ENCODE measurements around the gene PNPLA8. TPM values are rescaled to one million over a fixed set of nuclear protein-coding genes. Genes with fewer than 3 reads are reported as not detected.
A peak's percentile ranks its signal among the peaks of the same experiment; 100 is the strongest.
"Not testable (repeated sequence)": the region's sequence is repeated elsewhere in the genome, so short reads cannot be mapped to it uniquely, and the experiment has no call there.

The PNPLA8 gene
- total and polyA plus RNA-seq, 2 donors, result 28.2 to 32.1 TPM

GRCh38 chr7:108561047-108561619 is 35.2 kb upstream of the PNPLA8 start:
- Histone ChIP-seq H3K4me1 (ENCODE audit: control insufficient read depth in 2 of 2, insufficient read depth in 2 of 2, low read length in 2 of 2) (no peaks in the 10 kb centered on the region), H3K27me3 (ENCODE audit: control insufficient read depth in 2 of 2, insufficient read depth in 1 of 2, low read length in 1 of 2) (no peaks in the 10 kb centered on the region), H3K27ac (ENCODE audit: low read depth in 1 of 2, low read length in 1 of 2) (no peak overlapping the region), H3K9me3 (ENCODE audit: control insufficient read depth in 2 of 2, insufficient read depth in 1 of 2, low read length in 1 of 2) (peaks cover 0 to 8% of the 10 kb centered on the region in 2 donors), H3K36me3 (ENCODE audit: control insufficient read depth in 2 of 2, insufficient read depth in 2 of 2, low read length in 1 of 2) (peaks cover 0 to 4% of the 10 kb centered on the region in 2 donors), H3K4me3 (ENCODE audit: low read length in 2 of 2) (no peak overlapping the region)
- peak in 1 of 9 donors; percentile 9 for DNase-seq (ENCODE audit: low read depth in 6 of 9, low spot score in 9 of 9)
- 98% methylated on average over 4 of the region's 4 CpGs for WGBS

DNA sequence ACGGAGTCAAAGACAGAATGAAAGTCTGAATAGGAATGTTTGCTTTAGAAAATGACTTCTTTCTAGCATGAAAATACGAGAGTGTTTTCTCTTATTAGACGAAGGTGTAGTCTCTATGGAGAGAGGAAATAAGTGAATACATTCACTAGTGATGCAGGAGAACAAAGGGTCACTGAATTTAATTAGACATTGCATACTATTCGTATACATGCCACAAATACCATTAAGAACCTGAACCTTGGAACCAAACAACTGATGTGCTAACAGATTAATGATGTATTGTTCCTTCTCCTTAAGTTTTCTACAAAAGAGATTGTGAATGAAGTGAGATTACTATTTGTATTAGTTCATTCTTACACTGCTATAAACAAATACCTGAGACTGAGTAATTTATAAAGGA is 33.3 kb upstream of the PNPLA8 start:
- 98% methylated on average over 4 of the region's 4 CpGs for WGBS
- Histone ChIP-seq H3K27me3 (ENCODE audit: control insufficient read depth in 2 of 2, insufficient read depth in 1 of 2, low read length in 1 of 2) (no peaks in the 10 kb centered on the region), H3K27ac (ENCODE audit: low read depth in 1 of 2, low read length in 1 of 2) (no peak overlapping the region), H3K36me3 (ENCODE audit: control insufficient read depth in 2 of 2, insufficient read depth in 2 of 2, low read length in 1 of 2) (peaks cover 0 to 4% of the 10 kb centered on the region in 2 donors), H3K4me3 (ENCODE audit: low read length in 2 of 2) (no peak overlapping the region), H3K4me1 (ENCODE audit: control insufficient read depth in 2 of 2, insufficient read depth in 2 of 2, low read length in 2 of 2) (no peaks in the 10 kb centered on the region), H3K9me3 (ENCODE audit: control insufficient read depth in 2 of 2, insufficient read depth in 1 of 2, low read length in 1 of 2) (peaks cover 0 to 8% of the 10 kb centered on the region in 2 donors)
- no peak for DNase-seq (ENCODE audit: low read depth in 6 of 9, low spot score in 9 of 9)

DNA sequence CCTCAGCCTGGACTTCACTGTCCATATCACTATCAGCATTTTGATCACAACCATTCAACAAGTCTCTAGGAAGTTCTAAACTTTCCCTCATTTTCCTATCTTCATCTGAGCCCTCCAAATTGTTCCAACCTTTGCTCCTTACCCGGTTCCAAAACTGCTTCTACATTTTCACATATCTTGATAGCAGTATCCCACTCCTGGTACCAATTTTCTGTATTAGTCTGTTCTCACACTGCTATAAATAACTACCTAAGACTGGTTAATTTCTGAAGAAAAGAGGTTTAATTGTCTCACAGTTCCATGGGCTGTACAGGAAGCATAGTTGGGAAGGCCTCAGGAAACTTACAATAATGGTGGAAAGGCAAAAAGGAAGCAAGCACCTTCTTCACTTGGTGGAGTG is 31.7 kb upstream of the PNPLA8 start:
- H3K27ac ChIP-seq (ENCODE audit: low read depth in 1 of 2, low read length in 1 of 2), result no peak overlapping the region
- H3K9me3 ChIP-seq (ENCODE audit: control insufficient read depth in 2 of 2, insufficient read depth in 1 of 2, low read length in 1 of 2), result peaks cover 0 to 8% of the 10 kb centered on the region in 2 donors
- 97% methylated on average over 1 of the region's 1 CpG for WGBS
- H3K27me3 ChIP-seq (ENCODE audit: control insufficient read depth in 2 of 2, insufficient read depth in 1 of 2, low read length in 1 of 2), result no peaks in the 10 kb centered on the region
- H3K4me3 ChIP-seq (ENCODE audit: low read length in 2 of 2), result no peak overlapping the region
- H3K36me3 ChIP-seq (ENCODE audit: control insufficient read depth in 2 of 2, insufficient read depth in 2 of 2, low read length in 1 of 2), result peaks cover 0 to 4% of the 10 kb centered on the region in 2 donors
- no peak for DNase-seq (ENCODE audit: low read depth in 6 of 9, low spot score in 9 of 9)
- no peaks in the 10 kb centered on the region for H3K4me1 ChIP-seq (ENCODE audit: control insufficient read depth in 2 of 2, insufficient read depth in 2 of 2, low read length in 2 of 2)

DNA sequence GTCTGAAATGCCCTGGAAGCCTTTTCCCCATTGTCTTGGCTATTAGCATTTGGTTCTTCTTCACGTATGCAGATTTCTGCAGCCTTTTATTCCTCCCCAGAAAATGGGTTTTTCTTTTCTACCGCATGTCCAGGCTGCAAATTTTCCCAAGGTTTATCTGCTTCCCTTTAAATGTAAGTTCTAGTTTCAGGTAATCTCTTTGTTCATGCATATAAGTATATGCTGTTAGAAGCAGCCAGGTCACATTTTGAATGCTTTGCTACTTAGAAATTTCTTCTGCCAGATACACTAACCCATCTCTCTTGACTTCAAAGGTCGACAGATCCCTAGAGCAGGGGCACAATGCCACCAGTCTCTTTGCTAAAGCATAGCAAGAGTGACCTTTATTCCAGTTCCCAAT is 31.3 kb upstream of the PNPLA8 start:
- no peaks in the 10 kb centered on the region for H3K27me3 ChIP-seq (ENCODE audit: control insufficient read depth in 2 of 2, insufficient read depth in 1 of 2, low read length in 1 of 2)
- H3K27ac ChIP-seq (ENCODE audit: low read depth in 1 of 2, low read length in 1 of 2), result no peak overlapping the region
- peaks cover 0 to 8% of the 10 kb centered on the region in 2 donors for H3K9me3 ChIP-seq (ENCODE audit: control insufficient read depth in 2 of 2, insufficient read depth in 1 of 2, low read length in 1 of 2)
- no peak overlapping the region for H3K4me3 ChIP-seq (ENCODE audit: low read length in 2 of 2)
- H3K4me1 ChIP-seq (ENCODE audit: control insufficient read depth in 2 of 2, insufficient read depth in 2 of 2, low read length in 2 of 2), result no peaks in the 10 kb centered on the region
- peaks cover 0 to 4% of the 10 kb centered on the region in 2 donors for H3K36me3 ChIP-seq (ENCODE audit: control insufficient read depth in 2 of 2, insufficient read depth in 2 of 2, low read length in 1 of 2)
- DNase-seq (ENCODE audit: low read depth in 6 of 9, low spot score in 9 of 9), result no peak
- WGBS, result 98% methylated on average over 3 of the region's 3 CpGs

GRCh38 chr7:108556665-108557064 is 30.7 kb upstream of the PNPLA8 start:
- H3K4me1 ChIP-seq (ENCODE audit: control insufficient read depth in 2 of 2, insufficient read depth in 2 of 2, low read length in 2 of 2); H3K36me3 ChIP-seq (ENCODE audit: control insufficient read depth in 2 of 2, insufficient read depth in 2 of 2, low read length in 1 of 2); DNase-seq (ENCODE audit: low read depth in 6 of 9, low spot score in 9 of 9); H3K27me3 ChIP-seq (ENCODE audit: control insufficient read depth in 2 of 2, insufficient read depth in 1 of 2, low read length in 1 of 2); H3K4me3 ChIP-seq (ENCODE audit: low read length in 2 of 2); H3K9me3 ChIP-seq (ENCODE audit: control insufficient read depth in 2 of 2, insufficient read depth in 1 of 2, low read length in 1 of 2); H3K27ac ChIP-seq (ENCODE audit: low read depth in 1 of 2, low read length in 1 of 2): not testable (repeated sequence)

- WGBS, result 98% methylated on average over 2 of the region's 2 CpGs
- not testable (repeated sequence) for H3K4me3 ChIP-seq (ENCODE audit: low read length in 2 of 2); H3K9me3 ChIP-seq (ENCODE audit: control insufficient read depth in 2 of 2, insufficient read depth in 1 of 2, low read length in 1 of 2)
These were observed 22.4 kb upstream of the PNPLA8 start for GRCh38 chr7:108548141-108548896.

DNA sequence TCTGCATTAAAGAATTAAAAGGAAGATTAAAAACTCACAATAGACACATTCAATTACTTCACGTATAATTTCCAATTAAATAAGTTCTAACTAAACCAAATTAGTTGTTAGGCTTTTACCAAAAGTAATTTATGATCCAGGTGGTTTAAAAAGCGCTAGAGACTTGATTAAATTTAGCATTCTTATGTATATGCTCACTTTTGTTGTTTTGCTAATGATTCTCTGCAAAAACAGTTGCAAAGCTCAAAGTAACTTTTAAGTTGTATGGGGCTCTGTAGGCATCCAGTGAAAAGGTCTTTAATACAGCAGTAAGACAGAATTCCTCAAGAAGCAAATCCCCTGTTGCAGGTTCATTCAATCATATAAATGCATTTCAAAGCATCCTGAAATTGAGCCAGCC is 15.5 kb upstream of the PNPLA8 start:
- WGBS, result 95% methylated on average over 2 of the region's 2 CpGs
- Histone ChIP-seq H3K4me3 (ENCODE audit: low read length in 2 of 2) (no peak overlapping the region), H3K4me1 (ENCODE audit: control insufficient read depth in 2 of 2, insufficient read depth in 2 of 2, low read length in 2 of 2) (no peaks in the 10 kb centered on the region), H3K27me3 (ENCODE audit: control insufficient read depth in 2 of 2, insufficient read depth in 1 of 2, low read length in 1 of 2) (no peaks in the 10 kb centered on the region), H3K9me3 (ENCODE audit: control insufficient read depth in 2 of 2, insufficient read depth in 1 of 2, low read length in 1 of 2) (no peaks in the 10 kb centered on the region), H3K36me3 (ENCODE audit: control insufficient read depth in 2 of 2, insufficient read depth in 2 of 2, low read length in 1 of 2) (no peaks in the 10 kb centered on the region), H3K27ac (ENCODE audit: low read depth in 1 of 2, low read length in 1 of 2) (no peak overlapping the region)
- no peak for DNase-seq (ENCODE audit: low read depth in 6 of 9, low spot score in 9 of 9)

More at GRCh38 chr7:108548141-108548896, 22.4 kb upstream of the PNPLA8 start:
- not testable (repeated sequence) for H3K4me1 ChIP-seq (ENCODE audit: control insufficient read depth in 2 of 2, insufficient read depth in 2 of 2, low read length in 2 of 2); H3K27me3 ChIP-seq (ENCODE audit: control insufficient read depth in 2 of 2, insufficient read depth in 1 of 2, low read length in 1 of 2); DNase-seq (ENCODE audit: low read depth in 6 of 9, low spot score in 9 of 9); H3K36me3 ChIP-seq (ENCODE audit: control insufficient read depth in 2 of 2, insufficient read depth in 2 of 2, low read length in 1 of 2); H3K27ac ChIP-seq (ENCODE audit: low read depth in 1 of 2, low read length in 1 of 2)

DNA sequence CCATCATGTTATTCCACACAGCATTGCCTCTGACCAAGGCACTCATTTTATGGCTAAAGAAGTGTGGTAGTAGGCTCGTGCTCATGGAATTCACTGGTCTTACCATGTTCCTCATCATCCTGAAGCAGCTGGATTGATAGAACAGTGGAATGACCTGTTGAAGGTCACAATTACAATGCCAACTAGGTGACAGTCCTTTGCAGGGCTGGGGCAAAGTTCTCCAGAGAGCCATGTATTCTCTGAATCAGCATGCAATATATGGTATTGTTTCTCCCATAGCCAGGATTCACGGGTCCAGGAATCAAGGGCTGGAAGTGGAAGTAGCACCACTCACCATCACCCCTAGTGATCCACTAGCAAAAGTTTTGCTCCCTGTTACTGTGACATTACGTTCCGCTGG is 12.8 kb upstream of the PNPLA8 start:
- 97% methylated on average over 4 of the region's 4 CpGs for WGBS
- not testable (repeated sequence) for H3K4me1 ChIP-seq (ENCODE audit: control insufficient read depth in 2 of 2, insufficient read depth in 2 of 2, low read length in 2 of 2); DNase-seq (ENCODE audit: low read depth in 6 of 9, low spot score in 9 of 9); H3K36me3 ChIP-seq (ENCODE audit: control insufficient read depth in 2 of 2, insufficient read depth in 2 of 2, low read length in 1 of 2); H3K4me3 ChIP-seq (ENCODE audit: low read length in 2 of 2); H3K9me3 ChIP-seq (ENCODE audit: control insufficient read depth in 2 of 2, insufficient read depth in 1 of 2, low read length in 1 of 2); H3K27me3 ChIP-seq (ENCODE audit: control insufficient read depth in 2 of 2, insufficient read depth in 1 of 2, low read length in 1 of 2); H3K27ac ChIP-seq (ENCODE audit: low read depth in 1 of 2, low read length in 1 of 2)

DNA sequence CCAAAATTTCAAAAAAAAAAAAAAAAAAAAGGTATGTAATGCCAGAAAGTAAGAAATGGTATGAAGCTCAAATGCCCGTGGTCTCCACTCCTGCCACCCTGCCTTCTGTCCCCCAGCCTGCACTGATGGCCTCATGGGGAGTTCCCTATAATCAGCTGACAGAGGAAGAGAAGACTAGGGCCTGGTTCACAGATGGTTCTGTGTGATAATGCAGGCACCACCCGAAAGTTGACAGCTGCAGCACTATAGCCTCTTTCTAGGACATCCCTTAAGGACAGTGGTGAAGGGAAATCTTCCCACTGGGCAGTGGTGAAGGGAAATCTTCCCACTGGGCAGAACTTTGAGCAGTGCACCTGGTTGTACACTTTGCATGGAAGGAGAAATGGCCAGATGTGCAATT is 12.3 kb upstream of the PNPLA8 start:
- not testable (repeated sequence) for H3K27me3 ChIP-seq (ENCODE audit: control insufficient read depth in 2 of 2, insufficient read depth in 1 of 2, low read length in 1 of 2); H3K4me3 ChIP-seq (ENCODE audit: low read length in 2 of 2); DNase-seq (ENCODE audit: low read depth in 6 of 9, low spot score in 9 of 9); H3K9me3 ChIP-seq (ENCODE audit: control insufficient read depth in 2 of 2, insufficient read depth in 1 of 2, low read length in 1 of 2); H3K36me3 ChIP-seq (ENCODE audit: control insufficient read depth in 2 of 2, insufficient read depth in 2 of 2, low read length in 1 of 2); H3K27ac ChIP-seq (ENCODE audit: low read depth in 1 of 2, low read length in 1 of 2); H3K4me1 ChIP-seq (ENCODE audit: control insufficient read depth in 2 of 2, insufficient read depth in 2 of 2, low read length in 2 of 2)
- WGBS, result 26% methylated on average over 2 of the region's 2 CpGs
